NCI-H524 treated with DMSO at 0.1 percent for 48 hours (cell line): ENCODE data around the gene GLI2.

Source experiments
- DNase-seq: peaks from one replicate; lab custom pipeline; 2025; lab: John Stamatoyannopoulos, UW

The GLI2 gene

GRCh38 chr2:120735746-120736170 lies at the start of gene GLI2:
Gene GLI2 (plus strand): TSS chr2:120735868. CDS start chr2:120797321, 61,453 bp downstream.
- DNase-seq, result peak; percentile 30

GRCh38 chr2:120685974-120686297 lies 49.7 kb upstream of the GLI2 start:
- DNase-seq, result no peak

DNA sequence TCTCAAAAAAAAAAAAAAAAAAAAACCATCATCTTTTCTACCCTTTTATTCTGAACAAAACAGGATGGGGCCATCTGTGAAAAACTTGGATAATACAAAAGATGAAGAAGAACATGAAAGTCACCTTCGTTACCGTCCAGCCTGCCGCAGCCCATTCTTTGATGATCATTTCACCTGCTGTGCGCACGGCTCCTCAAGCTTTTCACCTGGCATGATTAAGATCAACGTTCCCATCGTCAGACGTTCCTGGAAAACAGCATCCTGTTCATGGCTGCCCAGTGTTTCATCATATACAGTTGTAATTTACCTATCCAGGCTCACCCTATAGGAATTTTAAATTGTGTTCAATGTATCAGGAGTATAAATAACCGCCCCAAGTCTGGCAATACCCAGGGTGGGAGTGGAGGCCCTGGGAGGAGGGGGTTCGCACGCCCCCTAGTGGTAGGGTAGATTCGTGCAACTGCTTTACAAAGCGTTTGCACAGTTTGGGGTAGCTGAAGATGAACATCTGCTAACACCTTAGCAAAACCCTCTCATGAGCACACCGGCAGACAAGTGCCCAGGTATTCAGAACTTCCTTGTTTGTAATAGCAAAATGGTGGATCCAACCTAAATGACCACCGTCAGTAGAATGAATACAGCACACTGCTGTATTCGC lies 49.0 kb upstream of the GLI2 start:
- DNase-seq, result no peak

DNA sequence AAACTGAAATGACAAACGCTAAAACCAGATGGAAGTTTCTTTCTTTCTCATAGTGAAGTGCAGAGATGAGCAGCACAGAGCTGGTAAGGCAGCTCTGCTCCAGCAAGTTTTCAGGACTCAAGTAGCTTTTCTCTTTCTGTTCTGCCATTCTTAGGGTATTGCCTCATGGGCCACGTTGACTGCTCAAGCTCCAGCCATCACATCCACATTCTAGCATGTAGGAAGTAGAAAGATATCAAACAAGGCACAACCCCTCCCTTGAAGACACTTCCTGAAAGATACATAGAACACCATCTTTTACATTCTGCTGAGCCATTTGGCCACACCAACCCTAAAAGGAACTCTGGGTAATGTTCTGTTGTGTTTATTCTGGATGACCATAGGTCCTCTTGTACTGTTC lies 48.5 kb upstream of the GLI2 start:
- DNase-seq, result no peak

DNA sequence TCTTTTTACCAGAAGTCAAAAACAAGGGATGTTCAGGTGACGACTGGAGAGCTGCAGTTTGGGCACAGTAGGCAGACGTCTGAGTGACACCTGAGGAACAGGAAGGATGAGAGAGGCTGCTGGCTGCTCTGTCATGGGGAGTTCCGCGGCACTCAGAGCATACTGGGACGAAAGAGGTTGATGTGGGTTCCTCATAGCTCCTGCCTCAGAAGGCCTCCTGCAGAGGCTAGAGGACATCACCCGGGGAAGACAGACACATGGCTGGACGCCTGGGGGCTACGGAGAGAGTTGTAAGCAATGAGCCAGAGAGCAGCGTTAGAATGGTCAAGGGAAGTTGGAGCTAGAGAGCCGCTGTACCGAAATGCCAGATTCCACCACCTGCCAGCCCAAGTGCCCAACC lies 45.1 kb upstream of the GLI2 start:
- no peak for DNase-seq

DNA sequence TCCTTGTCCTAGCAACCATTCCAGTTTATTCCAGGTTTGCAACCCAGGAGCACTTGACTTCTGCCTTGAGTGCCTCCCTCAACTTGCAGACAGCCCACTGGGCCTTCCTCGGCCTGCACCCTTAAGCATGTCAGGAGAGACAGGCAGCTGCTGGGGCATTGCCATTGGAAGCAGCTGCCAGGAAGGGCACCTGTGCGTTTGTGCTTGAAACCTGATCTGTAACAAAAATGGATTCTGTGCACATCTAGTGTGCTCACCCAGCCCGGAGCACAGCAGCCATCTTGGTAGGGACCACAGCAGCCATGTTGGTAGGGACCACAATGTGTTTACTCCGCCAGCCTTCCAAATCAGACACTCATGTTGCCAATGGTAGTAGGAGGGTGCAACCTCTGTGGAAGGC lies 44.3 kb upstream of the GLI2 start:
- no peak for DNase-seq

- DNase-seq, result no peak
These were observed 43.0 kb upstream of the GLI2 start for GRCh38 chr2:120692691-120693090.

DNA sequence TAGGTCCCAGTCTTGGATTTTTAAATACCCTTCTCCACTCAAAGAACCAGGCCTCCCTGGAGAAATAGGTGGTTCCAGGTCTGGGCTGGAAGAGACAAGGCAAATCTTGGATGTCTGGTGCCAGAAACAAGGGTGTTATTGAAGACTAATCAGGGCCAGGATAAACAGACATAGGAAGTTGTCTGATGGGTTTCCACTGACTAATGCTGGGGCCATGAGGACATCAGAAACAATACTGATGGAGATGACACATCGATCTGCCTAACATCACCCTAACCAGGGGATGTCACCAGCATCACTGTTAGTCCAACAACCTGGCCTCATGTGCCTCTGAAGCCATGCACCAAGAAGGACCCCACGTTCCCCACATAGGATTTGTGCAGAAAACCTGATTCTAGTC lies 42.5 kb upstream of the GLI2 start:
- no peak for DNase-seq

- no peak for DNase-seq
These were observed 41.6 kb upstream of the GLI2 start for GRCh38 chr2:120694034-120694433.

- DNase-seq, result no peak
These were observed 38.2 kb upstream of the GLI2 start for GRCh38 chr2:120697471-120697870.

- DNase-seq, result peak; percentile 57
These were observed 36.4 kb upstream of the GLI2 start for GRCh38 chr2:120699292-120699691.

- peak; percentile 39 for DNase-seq
These were observed 35.0 kb upstream of the GLI2 start for GRCh38 chr2:120700659-120701058.

DNA sequence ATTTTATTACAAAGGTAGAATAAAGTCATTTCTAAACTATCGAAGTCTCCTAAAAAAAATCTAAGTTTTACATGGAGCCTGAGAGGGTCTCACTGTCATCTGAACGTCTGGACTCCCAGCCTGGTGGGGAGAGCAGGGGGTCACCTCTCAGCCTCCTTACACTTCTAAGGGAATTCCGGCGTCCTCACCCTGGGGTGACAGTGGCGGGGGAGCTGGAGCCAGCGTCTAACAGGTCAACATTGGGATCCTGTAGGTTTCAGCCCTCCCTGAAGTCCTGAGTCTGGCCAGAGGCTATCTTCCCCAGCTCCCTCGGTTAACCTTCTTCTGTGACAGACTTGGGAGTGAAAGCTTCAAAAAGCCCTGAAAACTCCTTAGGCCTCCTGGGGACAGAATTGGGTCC lies 34.6 kb upstream of the GLI2 start:
- DNase-seq, result no peak

DNA sequence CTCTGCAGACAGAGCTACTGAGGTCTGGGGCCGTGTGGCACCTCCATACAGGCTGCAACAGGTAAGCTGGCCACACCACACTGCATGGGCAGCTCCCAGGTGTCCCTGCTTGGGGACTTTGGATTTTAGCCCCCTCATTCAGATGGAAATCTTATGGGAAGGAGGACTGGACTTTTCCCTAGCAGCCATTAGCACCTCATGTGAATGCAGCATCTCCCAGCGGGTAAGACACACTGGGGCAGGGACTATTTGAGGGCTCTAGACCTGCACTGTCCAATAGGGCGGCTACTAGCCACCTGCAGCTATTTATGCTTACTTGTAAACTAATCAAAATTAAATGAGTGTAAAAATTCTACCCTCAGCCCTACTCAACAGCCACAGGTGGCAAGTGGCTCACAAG lies 34.2 kb upstream of the GLI2 start:
- DNase-seq, result no peak

DNA sequence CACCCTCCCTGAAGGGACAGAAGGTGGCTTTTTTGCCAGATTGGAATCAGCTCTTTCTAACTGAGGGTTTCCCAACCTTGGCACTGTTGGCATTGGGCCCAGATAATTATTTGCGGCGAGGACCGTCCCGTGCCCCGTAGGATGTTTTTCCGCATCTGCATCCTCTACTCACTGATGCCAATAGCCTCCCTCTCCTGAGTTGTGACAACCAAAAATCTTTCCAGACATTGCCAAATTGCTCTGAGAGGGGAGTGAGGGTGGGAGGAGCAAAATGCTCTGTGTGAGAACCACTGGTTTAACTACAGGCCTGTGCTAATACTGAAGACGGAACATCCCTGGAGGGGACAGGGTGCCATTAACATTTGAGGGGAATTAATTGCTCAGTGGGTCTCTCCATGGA lies 33.6 kb upstream of the GLI2 start:
- no peak for DNase-seq

DNA sequence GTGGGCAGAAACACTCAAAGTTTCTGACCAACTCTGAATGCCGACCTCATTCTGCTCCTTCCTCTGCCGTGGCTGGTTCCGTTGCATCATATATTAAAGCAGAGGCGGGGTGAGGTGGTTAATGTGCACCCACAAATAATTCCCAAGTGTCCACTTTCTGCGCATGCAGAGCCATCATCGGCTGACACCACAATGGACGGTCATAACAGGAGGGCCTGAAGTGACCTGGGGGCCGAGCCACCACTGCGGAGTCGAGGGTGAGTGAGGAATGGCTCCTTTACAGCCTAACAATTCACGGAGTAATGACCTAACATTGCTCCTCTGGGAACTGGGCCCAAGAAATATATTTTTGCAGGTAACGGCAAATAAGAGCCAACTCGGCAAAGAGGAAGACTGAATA lies 32.9 kb upstream of the GLI2 start:
- DNase-seq, result no peak

DNA sequence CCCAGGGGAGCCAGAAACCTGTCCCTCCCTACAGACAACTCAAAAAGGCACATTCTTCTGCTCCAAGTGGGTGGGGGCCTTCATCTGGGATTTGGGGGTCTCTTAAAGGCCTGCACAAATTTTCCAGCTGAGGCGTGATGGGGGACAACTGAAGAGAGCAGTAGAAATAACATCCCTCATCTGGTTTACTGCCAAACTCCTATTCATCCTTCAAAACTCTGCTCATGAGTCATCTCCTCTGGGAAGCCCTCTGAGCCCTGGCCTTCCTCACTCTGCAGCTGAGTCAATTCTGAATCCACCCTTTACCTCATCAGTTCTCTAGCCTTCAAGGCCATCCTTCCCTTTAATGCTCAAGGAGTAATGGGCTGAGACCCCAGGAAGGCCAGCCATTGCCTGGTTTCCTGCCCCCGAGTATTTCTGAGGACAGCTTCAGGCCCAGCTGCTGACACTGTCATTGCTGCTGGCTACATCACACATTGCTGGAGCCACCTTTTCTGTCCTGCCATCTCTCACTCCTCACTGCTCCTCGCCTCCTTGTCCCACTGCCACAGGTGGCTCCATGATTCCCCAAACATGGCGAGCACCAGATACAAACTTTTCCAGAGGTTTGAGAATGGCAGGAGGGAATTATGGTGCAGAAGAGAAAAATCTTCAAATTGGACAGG lies 32.2 kb upstream of the GLI2 start:
- no peak for DNase-seq

DNA sequence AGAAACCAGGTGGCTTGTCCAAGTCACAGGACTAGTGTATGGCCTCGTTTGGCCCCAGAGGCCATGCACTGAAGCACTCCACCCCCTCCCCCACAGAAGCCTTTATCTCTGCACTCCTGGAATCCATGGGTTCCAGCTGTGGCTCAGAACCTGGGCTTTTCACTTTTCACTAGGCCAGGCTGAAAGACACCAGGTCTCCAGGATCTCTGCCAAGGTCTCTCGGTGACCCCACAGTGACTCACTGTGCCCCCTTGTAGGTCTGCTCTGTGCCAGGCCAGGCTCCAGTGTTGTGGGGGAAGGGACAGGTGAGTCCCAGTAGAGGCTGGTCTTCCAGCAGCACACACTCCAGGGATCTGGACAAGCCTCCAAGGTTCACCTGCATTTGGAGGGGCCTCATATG lies 31.0 kb upstream of the GLI2 start:
- no peak for DNase-seq

DNA sequence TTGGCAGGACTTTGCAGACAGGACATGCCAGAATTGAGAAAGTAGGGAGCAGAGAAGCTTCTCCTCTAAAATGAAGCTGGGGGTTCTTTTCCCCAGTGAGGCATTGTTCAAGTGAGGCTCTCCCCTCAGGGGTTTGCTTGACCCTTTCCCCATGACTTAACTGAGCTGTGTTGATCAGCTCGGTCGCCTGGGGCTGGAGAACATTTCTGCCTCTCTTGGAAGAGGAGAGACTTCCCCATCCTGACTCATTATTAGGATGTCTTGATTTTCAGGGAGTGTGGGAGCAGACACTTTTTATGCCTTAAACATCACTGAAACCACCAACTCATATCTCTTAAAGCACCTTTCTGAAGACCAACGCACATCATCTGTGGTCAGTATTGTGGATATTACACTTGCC lies 27.9 kb upstream of the GLI2 start:
- no peak for DNase-seq

DNA sequence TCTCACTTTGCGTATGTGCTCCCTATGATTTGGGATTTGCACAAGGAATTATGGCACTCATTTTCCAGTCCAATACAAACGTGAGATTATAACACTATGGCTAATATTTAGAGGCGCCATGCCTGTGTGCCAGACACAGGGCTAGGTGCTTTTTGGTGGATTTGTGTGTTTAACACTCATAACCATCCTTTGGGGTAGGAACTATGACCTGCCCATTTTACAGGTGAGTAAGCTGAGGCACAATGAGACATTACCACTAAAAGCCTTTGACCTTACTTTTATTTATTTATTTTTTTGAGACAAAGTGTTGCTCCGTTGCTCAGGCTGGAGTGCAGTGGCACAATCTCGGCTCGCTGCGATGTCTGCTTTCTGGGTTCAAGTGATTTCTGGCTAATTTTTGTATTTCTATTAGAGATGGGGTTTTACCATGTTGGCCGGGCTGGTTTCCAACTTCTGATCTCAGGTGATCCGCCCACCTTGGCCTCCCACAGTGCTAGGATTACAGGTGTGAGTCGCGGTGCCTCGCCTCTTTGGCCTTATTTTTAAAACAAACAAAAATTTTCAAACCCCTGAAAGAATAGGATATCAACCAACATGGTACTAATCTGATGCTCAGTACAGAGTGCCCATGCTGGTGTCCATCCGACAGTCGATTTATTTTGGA lies 26.6 kb upstream of the GLI2 start:
- DNase-seq, result no peak

GRCh38 chr2:120709608-120710041 lies 26.0 kb upstream of the GLI2 start:
- no peak for DNase-seq

DNA sequence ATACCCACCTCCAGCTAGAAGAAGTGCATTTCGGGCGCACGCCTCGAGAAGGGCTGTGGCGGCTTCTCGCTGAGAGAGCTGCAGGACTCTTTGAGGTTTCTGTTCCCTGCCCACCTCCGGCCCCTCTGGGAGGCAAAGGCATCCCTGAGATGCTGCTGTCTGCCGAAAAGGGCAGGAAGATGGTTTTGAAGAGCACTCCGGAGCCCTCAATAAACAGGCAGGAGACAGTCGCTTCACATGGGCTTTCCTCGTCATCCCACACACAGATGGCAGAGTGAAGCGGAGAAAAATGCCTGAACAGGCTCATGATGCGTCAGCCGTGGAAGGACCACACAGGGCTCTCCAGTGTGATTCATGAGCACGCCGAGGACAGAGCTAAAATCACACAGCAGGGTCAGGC lies 25.4 kb upstream of the GLI2 start:
- no peak for DNase-seq

- DNase-seq, result no peak
These were observed 24.0 kb upstream of the GLI2 start for GRCh38 chr2:120711694-120712093.
